ENCODE data around the gene LOXL1.

DNA sequence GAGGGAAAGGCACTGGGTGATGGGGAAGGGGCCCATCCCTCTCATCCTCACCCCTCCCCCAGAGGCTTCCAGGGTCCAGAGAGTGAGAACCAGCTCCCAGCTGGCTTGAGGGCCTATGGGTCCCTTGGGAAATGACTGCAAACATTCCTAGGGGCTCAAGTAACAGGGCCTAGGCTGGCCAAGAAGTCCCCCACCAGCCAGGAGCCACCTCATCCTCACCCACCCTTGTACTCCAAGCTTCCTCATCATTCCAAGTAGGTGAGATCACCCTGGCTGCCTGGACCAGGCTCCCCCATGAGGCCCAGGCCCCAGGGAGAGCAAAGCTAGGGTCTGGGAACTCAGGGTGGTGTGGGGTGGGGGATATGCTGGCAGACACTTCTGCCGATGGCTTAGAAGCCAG, 14.8 kb downstream of the LOXL1 start:
- TF ChIP-seq, protein P1, sequence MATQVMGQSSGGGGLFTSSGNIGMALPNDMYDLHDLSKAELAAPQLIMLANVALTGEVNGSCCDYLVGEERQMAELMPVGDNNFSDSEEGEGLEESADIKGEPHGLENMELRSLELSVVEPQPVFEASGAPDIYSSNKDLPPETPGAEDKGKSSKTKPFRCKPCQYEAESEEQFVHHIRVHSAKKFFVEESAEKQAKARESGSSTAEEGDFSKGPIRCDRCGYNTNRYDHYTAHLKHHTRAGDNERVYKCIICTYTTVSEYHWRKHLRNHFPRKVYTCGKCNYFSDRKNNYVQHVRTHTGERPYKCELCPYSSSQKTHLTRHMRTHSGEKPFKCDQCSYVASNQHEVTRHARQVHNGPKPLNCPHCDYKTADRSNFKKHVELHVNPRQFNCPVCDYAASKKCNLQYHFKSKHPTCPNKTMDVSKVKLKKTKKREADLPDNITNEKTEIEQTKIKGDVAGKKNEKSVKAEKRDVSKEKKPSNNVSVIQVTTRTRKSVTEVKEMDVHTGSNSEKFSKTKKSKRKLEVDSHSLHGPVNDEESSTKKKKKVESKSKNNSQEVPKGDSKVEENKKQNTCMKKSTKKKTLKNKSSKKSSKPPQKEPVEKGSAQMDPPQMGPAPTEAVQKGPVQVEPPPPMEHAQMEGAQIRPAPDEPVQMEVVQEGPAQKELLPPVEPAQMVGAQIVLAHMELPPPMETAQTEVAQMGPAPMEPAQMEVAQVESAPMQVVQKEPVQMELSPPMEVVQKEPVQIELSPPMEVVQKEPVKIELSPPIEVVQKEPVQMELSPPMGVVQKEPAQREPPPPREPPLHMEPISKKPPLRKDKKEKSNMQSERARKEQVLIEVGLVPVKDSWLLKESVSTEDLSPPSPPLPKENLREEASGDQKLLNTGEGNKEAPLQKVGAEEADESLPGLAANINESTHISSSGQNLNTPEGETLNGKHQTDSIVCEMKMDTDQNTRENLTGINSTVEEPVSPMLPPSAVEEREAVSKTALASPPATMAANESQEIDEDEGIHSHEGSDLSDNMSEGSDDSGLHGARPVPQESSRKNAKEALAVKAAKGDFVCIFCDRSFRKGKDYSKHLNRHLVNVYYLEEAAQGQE (IDR thresholded peaks at IDR 0.05): no peak
- TF ChIP-seq, protein P2, sequence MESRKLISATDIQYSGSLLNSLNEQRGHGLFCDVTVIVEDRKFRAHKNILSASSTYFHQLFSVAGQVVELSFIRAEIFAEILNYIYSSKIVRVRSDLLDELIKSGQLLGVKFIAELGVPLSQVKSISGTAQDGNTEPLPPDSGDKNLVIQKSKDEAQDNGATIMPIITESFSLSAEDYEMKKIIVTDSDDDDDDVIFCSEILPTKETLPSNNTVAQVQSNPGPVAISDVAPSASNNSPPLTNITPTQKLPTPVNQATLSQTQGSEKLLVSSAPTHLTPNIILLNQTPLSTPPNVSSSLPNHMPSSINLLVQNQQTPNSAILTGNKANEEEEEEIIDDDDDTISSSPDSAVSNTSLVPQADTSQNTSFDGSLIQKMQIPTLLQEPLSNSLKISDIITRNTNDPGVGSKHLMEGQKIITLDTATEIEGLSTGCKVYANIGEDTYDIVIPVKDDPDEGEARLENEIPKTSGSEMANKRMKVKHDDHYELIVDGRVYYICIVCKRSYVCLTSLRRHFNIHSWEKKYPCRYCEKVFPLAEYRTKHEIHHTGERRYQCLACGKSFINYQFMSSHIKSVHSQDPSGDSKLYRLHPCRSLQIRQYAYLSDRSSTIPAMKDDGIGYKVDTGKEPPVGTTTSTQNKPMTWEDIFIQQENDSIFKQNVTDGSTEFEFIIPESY (IDR thresholded peaks at IDR 0.05): no peak
- no peak for TF ChIP-seq GABPA (IDR thresholded peaks at IDR 0.05 in 1 of 2, conservative IDR thresholded peaks at IDR 0.05 in 1 of 2)
- no peak for TF ChIP-seq SP1 (IDR thresholded peaks at IDR 0.05)
- TF ChIP-seq, protein P3, sequence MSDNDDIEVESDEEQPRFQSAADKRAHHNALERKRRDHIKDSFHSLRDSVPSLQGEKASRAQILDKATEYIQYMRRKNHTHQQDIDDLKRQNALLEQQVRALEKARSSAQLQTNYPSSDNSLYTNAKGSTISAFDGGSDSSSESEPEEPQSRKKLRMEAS (IDR thresholded peaks at IDR 0.05): no peak
- TF ChIP-seq RXRA (IDR thresholded peaks at IDR 0.05): no peak
- TF ChIP-seq, protein P4, sequence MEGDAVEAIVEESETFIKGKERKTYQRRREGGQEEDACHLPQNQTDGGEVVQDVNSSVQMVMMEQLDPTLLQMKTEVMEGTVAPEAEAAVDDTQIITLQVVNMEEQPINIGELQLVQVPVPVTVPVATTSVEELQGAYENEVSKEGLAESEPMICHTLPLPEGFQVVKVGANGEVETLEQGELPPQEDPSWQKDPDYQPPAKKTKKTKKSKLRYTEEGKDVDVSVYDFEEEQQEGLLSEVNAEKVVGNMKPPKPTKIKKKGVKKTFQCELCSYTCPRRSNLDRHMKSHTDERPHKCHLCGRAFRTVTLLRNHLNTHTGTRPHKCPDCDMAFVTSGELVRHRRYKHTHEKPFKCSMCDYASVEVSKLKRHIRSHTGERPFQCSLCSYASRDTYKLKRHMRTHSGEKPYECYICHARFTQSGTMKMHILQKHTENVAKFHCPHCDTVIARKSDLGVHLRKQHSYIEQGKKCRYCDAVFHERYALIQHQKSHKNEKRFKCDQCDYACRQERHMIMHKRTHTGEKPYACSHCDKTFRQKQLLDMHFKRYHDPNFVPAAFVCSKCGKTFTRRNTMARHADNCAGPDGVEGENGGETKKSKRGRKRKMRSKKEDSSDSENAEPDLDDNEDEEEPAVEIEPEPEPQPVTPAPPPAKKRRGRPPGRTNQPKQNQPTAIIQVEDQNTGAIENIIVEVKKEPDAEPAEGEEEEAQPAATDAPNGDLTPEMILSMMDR (IDR thresholded peaks at IDR 0.05; ENCODE audit: low read depth, low read length, missing input control): no peak

Data from liver (tissue), 3 donors.